ENCODE results near the gene TUBA1C. TPM values are rescaled to one million over a fixed set of nuclear protein-coding genes. Genes with fewer than 3 reads are reported as not detected.

Gene TUBA1C
- total and polyA plus RNA-seq, 9 of the 15 experiments (the other 6 are each of a cell fraction or from before 2014, with no cell fraction given), result 755 to 3,012 (median 914) TPM

- TF ChIP-seq RERE (CRISPR knock-in tag; IDR thresholded peaks at IDR 0.05; ENCODE audit: borderline replicate concordance) (no peak), JUND (IDR thresholded peaks at IDR 0.05; ENCODE audit: borderline replicate concordance, low read depth, low read length) (peak; percentile 93), JUND (tag; IDR thresholded peaks at IDR 0.05; ENCODE audit: borderline replicate concordance, low read depth, low read length) (peak; percentile 84; the same call in 1 of the 3 replicates), HOMEZ (CRISPR knock-in tag; IDR thresholded peaks at IDR 0.05) (no peak), CCNT2 (IDR thresholded peaks at IDR 0.05; ENCODE audit: borderline replicate concordance, extremely low read depth, insufficient read length, low read depth, low read length) (peak; percentile 62), SRSF7 (optimal IDR thresholded peaks at IDR 0.05; ENCODE audit: low read depth, low read length) (no peak), NKRF (IDR thresholded peaks at IDR 0.05; ENCODE audit: borderline replicate concordance) (no peak; the same call in 1 of the 2 replicates), PKNOX1 (IDR thresholded peaks at IDR 0.05) (no peak), RBM22 (IDR thresholded peaks at IDR 0.05; ENCODE audit: low read depth, low read length, poor library complexity, severe bottlenecking) (peak; percentile 99), GATAD2B (IDR thresholded peaks at IDR 0.05; ENCODE audit: borderline replicate concordance) (peak; percentile 71), KDM1A (IDR thresholded peaks at IDR 0.05) (no peak), CAMTA2 (CRISPR knock-in tag; conservative IDR thresholded peaks at IDR 0.05) (no peak), MAFK (IDR thresholded peaks at IDR 0.05; ENCODE audit: low read length) (peak; percentile 67; the same call in 1 of the 2 replicates), ARID3B (CRISPR knock-in tag; IDR thresholded peaks at IDR 0.05; ENCODE audit: borderline replicate concordance) (no peak)
Observed at GRCh38 chr12:49264873-49265792, at the start of gene TUBA1C (continued).

Data from K562 (cell line).